Transverse colon (tissue), 4 donors: ENCODE measurements around the gene CTNND2. TPM values are rescaled to one million over a fixed set of nuclear protein-coding genes. Genes with fewer than 3 reads are reported as not detected.

ENCODE experiments used
- DNase-seq: peaks from one replicate; pipeline ENCODE4 v3.0.0-alpha.2; 2019
- H3K27ac ChIP-seq, 4 donors: fragments of 200-600 bp; sonication (generic); 2 replicates each; pipeline ENCODE4 v1.5.1; 2016 to 2018; ENCODE audit warnings: inconsistent platforms in 4 of 4
- H3K27me3 ChIP-seq: fragments of 200-600 bp; sonication (generic); 2 replicates; pipeline ENCODE4 v1.5.1; 2017; ENCODE audit warnings: inconsistent platforms
- H3K36me3 ChIP-seq, 4 donors: fragments of 200-600 bp; sonication (generic); 2 replicates each; pipeline ENCODE4 v1.5.1; 2017 to 2019; ENCODE audit warnings: inconsistent platforms in 4 of 4
- H3K4me1 ChIP-seq, 4 donors: fragments of 200-600 bp; sonication (generic); 2 replicates each; pipeline ENCODE4 v1.5.1; 2017 to 2020; ENCODE audit warnings: inconsistent platforms in 4 of 4
- H3K4me3 ChIP-seq, 4 donors: fragments of 200-600 bp; sonication (generic); 1 replicate in 1 of 4; 2 replicates in 3 of 4; pipeline versions ENCODE4 v1.5.1 to v1.6.1; 2017 to 2019; ENCODE audit warnings: inconsistent platforms in 4 of 4
- H3K9me3 ChIP-seq, 2 donors: fragments of 200-600 bp; sonication (generic); 2 replicates each; pipeline ENCODE4 v1.5.1; 2017 to 2019; ENCODE audit warnings: inconsistent platforms in 2 of 2
- EP300 ChIP-seq: sonication (generic); formaldehyde crosslinking; IDR thresholded peaks from one replicate; pipeline ENCODE4 v1.6.1; 2017; ENCODE audit warnings: antibody characterized with exemption, low read depth
- POLR2A ChIP-seq: fragments of 450-650 bp; IDR thresholded peaks from one replicate; pipeline ENCODE4 v1.6.1; 2016; ENCODE audit warnings: antibody characterized with exemption, mild to moderate bottlenecking, moderate library complexity
- POLR2AphosphoS5 ChIP-seq, 3 donors: sonication (generic); formaldehyde crosslinking; IDR thresholded peaks; one replicate each; pipeline ENCODE4 v1.6.1; 2016; ENCODE audit warnings: antibody characterized with exemption in 3 of 3
- WGBS, 2 donors: methylation state at CpG; one replicate each; pipeline ENCODE4 v1.1.5; 2018; ENCODE audit warnings: low coverage in 1 of 2; 5-methylcytosine and 5-hydroxymethylcytosine counted together
- in situ Hi-C, 4 donors: fragments of 200-750 bp; cut with MboI; loops; one replicate each; pipeline versions ENCODE4 v1.15.0 to v1.15.1; 2017; ENCODE audit warnings: low sequenced_read_pairs in 3 of 4, low pct_ligation_motif_present in 1 of 4, low pct_unique_long_range_greater_than_20kb in 1 of 4
- intact Hi-C: fragments of 100-400 bp; cut with DNase I; formaldehyde crosslinking; loops from one replicate; pipeline ENCODE4 v1.15.1; 2023; ENCODE audit warnings: low total_unique reads
- total RNA-seq, 4 donors: library from RNA; depleted of rRNA; stranded (reverse); fragments of >200 nt; gene quantifications; one replicate each; pipeline ENCODE4 v1.1.0, GENCODE V29; 2016
- TF ChIP-seq, protein P1 (sequence below), 5 experiments: fragments of 200-600 bp in 3 of 5; fragments of 450-650 bp in 2 of 5; sonication (generic) in 3 of 5; IDR thresholded peaks; 1 replicate in 2 of 5; 2 replicates in 3 of 5; pipeline ENCODE4 v1.5.1; 2016 to 2017; ENCODE audit warnings: antibody characterized with exemption in 5 of 5, inconsistent platforms in 3 of 5, mild to moderate bottlenecking in 2 of 5, moderate library complexity in 1 of 5

Gene CTNND2
- total RNA-seq, 4 donors from 2014 or later, result 1.9 to 2.1 TPM; not detected in 2

DNA sequence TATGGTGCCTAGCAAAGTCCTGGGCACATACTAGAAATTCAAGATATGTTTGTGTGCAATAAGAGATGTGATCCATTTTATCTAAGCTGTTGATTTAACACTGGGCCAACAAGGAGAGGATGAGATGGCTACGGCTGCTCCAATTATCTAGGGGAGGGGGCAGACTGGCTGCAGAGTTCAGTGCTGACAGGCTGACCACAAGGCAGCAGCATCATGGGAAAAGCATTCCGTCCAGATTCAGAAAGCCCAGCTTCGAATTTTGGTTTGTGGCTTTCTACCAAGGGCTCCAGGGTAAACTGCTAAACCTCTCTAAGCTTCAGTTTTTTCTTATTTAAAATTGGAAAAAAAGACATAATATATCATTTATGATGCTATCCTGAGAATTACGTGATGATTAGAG, 758.1 kb downstream of the CTNND2 start:
- Histone ChIP-seq H3K27ac (no peak overlapping the region), H3K27me3 (no peaks in the 10 kb centered on the region), H3K4me3 (no peak overlapping the region), H3K36me3 (no peaks in the 10 kb centered on the region), H3K9me3 (no peaks in the 10 kb centered on the region), H3K4me1 (no peaks in the 10 kb centered on the region)
- WGBS, 2 donors, result 70 to 73% methylated on average over 2 to 4 of the region's 4 CpGs
- intact Hi-C loops (loop anchor here (5.0 kb wide), 1 partner anchor 1609 kb away; no protein-coding TSS in a partner anchor), in situ Hi-C loops (no loop called here)
- DNase-seq, result no peak
- no peak for TF ChIP-seq EP300

- no peaks in the 10 kb centered on the region for H3K27me3 ChIP-seq
- in situ Hi-C loops (no loop called here), intact Hi-C loops (no loop called here)
- WGBS, 2 donors, result 0 to 55% methylated on average over 1 to 3 of the region's 3 CpGs
- no peak for TF ChIP-seq POLR2A
- TF ChIP-seq, protein P1, sequence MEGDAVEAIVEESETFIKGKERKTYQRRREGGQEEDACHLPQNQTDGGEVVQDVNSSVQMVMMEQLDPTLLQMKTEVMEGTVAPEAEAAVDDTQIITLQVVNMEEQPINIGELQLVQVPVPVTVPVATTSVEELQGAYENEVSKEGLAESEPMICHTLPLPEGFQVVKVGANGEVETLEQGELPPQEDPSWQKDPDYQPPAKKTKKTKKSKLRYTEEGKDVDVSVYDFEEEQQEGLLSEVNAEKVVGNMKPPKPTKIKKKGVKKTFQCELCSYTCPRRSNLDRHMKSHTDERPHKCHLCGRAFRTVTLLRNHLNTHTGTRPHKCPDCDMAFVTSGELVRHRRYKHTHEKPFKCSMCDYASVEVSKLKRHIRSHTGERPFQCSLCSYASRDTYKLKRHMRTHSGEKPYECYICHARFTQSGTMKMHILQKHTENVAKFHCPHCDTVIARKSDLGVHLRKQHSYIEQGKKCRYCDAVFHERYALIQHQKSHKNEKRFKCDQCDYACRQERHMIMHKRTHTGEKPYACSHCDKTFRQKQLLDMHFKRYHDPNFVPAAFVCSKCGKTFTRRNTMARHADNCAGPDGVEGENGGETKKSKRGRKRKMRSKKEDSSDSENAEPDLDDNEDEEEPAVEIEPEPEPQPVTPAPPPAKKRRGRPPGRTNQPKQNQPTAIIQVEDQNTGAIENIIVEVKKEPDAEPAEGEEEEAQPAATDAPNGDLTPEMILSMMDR (IDR thresholded peaks at IDR 0.05), result no peak
- TF ChIP-seq POLR2AphosphoS5 (IDR thresholded peaks at IDR 0.05), result no peak
- TF ChIP-seq EP300, result no peak
- H3K9me3 ChIP-seq, result no peaks in the 10 kb centered on the region
- no peaks in the 10 kb centered on the region for H3K36me3 ChIP-seq
- no peak overlapping the region for H3K27ac ChIP-seq
- DNase-seq, result no peak
- H3K4me1 ChIP-seq, result no peaks in the 10 kb centered on the region
- no peak overlapping the region for H3K4me3 ChIP-seq
Observed at GRCh38 chr5:11143456-11144267, 760.6 kb downstream of the CTNND2 start.

DNA sequence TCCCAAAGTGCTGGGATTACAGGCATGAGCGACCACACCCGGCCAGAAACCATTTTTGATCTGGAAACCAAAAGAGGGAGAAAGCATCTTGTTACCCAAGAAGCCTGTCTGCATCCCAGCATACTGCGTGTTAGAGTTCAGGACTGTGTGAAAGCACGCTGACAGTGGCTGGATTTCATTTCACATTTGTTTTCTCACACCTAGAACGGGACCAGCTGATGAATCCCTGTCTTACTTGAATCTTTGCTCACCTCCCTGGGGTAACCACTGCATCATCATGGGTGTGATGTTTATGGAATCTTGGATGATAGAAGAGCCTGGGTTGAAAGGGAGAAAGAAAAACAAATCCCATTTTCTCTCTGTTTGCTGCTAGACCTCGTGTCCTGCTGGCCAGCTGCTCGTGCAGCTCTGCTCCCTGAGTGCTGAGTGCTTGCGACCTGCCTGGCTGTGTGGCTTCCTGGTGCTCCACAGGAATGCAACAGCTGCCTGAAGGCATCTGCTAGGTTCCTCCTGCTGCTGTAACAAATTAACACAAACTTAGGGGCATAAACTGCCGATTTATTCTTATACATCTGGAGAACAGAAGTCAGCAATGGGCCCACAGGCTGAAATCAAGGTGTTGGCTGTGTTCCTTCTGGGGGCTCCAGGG, 764.9 kb downstream of the CTNND2 start:
- WGBS, 2 donors, result 46 to 60% methylated on average over 3 to 9 of the region's 9 CpGs
- intact Hi-C loops, result no loop called here

GRCh38 chr5:11130131-11130530, 774.1 kb downstream of the CTNND2 start:
- Histone ChIP-seq H3K36me3 (no peaks in the 10 kb centered on the region), H3K4me3 (no peak overlapping the region), H3K27me3 (no peaks in the 10 kb centered on the region), H3K9me3 (no peaks in the 10 kb centered on the region), H3K27ac (no peak overlapping the region), H3K4me1 (no peaks in the 10 kb centered on the region)
- TF ChIP-seq EP300, result no peak
- TF ChIP-seq, protein P1 (IDR thresholded peaks at IDR 0.05), result no peak
- intact Hi-C loops (no loop called here), in situ Hi-C loops (no loop called here)
- 83% methylated on average over 10 of the region's 10 CpGs; no CpG with 5 or more reads in 1 of the 2 donors for WGBS, 2 donors
- DNase-seq, result no peak

More for the DNA sequence above, 764.9 kb downstream of the CTNND2 start:
- Histone ChIP-seq H3K27me3 (no peaks in the 10 kb centered on the region), H3K9me3 (no peaks in the 10 kb centered on the region), H3K4me1 (no peaks in the 10 kb centered on the region), H3K27ac (no peak overlapping the region), H3K36me3 (no peaks in the 10 kb centered on the region), H3K4me3 (no peak overlapping the region)
- in situ Hi-C loops, result no loop called here
- no peak for DNase-seq
- TF ChIP-seq EP300, result no peak
- TF ChIP-seq, protein P1 (IDR thresholded peaks at IDR 0.05), result no peak
- no peak for TF ChIP-seq POLR2AphosphoS5 (IDR thresholded peaks at IDR 0.05)
- TF ChIP-seq POLR2A, result no peak
